ENCODE results near the gene DGKI.

DNA sequence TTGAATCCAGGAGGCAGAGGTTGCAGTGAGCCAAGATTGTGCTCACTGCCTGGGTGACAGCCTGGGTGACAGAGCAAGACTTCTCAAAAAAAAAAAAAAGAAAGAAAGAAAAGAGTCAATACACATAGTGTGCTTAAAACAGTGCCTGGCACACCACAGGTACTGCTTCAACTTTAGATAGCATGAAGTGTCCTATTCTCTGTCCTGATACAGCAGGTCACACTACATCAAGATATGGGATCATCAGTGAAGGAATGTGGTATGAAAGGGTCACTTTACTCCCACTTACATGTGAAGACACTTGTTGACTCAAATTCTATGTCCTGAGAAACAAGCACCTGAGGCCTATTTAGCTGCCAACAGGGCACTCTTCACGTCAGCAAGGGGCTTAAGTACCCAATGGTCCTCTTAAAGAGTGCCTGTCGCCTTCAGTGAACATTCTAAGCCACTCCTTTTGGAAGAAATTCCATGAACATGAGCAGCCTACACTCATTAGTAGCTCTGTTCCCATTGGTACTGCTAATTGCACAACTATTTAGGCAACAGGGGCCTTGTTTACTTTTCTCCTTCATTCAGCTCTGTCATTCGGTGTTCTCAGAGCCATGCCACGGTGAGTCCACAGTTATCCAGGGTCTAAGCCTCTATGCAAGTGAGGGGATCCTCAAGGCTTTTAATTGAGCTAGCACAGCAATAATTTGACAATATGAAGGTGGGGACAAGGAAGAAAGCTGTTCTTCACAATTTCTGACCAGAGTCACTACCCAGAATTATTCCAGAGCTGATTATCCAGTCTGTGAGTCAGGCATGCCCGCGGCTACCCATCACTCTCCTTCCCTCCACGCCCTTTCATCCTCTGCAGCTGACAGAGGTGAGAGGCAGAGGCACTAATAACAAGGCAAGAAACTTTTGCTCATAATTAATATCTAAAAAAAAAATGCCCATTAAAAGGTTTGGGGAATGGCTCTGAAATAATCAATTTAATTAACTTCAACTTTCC, 446.6 kb downstream of the DGKI start:
- no peak for TF ChIP-seq EZH2phosphoT487 (IDR thresholded peaks at IDR 0.05; ENCODE audit: borderline replicate concordance)
- no peak for TF ChIP-seq POLR2A (IDR thresholded peaks at IDR 0.05; ENCODE audit: borderline replicate concordance, extremely low read depth, insufficient read depth, insufficient read length)
- TF ChIP-seq, protein P1, sequence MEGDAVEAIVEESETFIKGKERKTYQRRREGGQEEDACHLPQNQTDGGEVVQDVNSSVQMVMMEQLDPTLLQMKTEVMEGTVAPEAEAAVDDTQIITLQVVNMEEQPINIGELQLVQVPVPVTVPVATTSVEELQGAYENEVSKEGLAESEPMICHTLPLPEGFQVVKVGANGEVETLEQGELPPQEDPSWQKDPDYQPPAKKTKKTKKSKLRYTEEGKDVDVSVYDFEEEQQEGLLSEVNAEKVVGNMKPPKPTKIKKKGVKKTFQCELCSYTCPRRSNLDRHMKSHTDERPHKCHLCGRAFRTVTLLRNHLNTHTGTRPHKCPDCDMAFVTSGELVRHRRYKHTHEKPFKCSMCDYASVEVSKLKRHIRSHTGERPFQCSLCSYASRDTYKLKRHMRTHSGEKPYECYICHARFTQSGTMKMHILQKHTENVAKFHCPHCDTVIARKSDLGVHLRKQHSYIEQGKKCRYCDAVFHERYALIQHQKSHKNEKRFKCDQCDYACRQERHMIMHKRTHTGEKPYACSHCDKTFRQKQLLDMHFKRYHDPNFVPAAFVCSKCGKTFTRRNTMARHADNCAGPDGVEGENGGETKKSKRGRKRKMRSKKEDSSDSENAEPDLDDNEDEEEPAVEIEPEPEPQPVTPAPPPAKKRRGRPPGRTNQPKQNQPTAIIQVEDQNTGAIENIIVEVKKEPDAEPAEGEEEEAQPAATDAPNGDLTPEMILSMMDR (IDR thresholded peaks at IDR 0.05 in 2 of 3, conservative IDR thresholded peaks at IDR 0.05 in 1 of 3; ENCODE audit: borderline replicate concordance in 1 of 3, insufficient read depth in 1 of 3, low read depth in 2 of 3, low read length in 2 of 3): no peak
- TF ChIP-seq TCF7L2 (IDR thresholded peaks at IDR 0.05; ENCODE audit: borderline replicate concordance, extremely low read depth, insufficient read depth, insufficient read length): no peak
- no peak for TF ChIP-seq JUND (IDR thresholded peaks at IDR 0.05)
- TF ChIP-seq ELF1 (IDR thresholded peaks at IDR 0.05; ENCODE audit: borderline replicate concordance, low read depth): no peak
- TF ChIP-seq, protein P2, sequence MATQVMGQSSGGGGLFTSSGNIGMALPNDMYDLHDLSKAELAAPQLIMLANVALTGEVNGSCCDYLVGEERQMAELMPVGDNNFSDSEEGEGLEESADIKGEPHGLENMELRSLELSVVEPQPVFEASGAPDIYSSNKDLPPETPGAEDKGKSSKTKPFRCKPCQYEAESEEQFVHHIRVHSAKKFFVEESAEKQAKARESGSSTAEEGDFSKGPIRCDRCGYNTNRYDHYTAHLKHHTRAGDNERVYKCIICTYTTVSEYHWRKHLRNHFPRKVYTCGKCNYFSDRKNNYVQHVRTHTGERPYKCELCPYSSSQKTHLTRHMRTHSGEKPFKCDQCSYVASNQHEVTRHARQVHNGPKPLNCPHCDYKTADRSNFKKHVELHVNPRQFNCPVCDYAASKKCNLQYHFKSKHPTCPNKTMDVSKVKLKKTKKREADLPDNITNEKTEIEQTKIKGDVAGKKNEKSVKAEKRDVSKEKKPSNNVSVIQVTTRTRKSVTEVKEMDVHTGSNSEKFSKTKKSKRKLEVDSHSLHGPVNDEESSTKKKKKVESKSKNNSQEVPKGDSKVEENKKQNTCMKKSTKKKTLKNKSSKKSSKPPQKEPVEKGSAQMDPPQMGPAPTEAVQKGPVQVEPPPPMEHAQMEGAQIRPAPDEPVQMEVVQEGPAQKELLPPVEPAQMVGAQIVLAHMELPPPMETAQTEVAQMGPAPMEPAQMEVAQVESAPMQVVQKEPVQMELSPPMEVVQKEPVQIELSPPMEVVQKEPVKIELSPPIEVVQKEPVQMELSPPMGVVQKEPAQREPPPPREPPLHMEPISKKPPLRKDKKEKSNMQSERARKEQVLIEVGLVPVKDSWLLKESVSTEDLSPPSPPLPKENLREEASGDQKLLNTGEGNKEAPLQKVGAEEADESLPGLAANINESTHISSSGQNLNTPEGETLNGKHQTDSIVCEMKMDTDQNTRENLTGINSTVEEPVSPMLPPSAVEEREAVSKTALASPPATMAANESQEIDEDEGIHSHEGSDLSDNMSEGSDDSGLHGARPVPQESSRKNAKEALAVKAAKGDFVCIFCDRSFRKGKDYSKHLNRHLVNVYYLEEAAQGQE (IDR thresholded peaks at IDR 0.05; ENCODE audit: low read depth): no peak
- TF ChIP-seq EZH2 (IDR thresholded peaks at IDR 0.05): no peak
- TF ChIP-seq, protein P3, sequence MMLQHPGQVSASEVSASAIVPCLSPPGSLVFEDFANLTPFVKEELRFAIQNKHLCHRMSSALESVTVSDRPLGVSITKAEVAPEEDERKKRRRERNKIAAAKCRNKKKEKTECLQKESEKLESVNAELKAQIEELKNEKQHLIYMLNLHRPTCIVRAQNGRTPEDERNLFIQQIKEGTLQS (IDR thresholded peaks at IDR 0.05): no peak
- TF ChIP-seq SP1 (IDR thresholded peaks at IDR 0.05; ENCODE audit: low read depth): no peak
- TF ChIP-seq YY1 (IDR thresholded peaks at IDR 0.05; ENCODE audit: extremely low read depth, insufficient replicate concordance, low read depth, low read length): no peak
- TF ChIP-seq SRF (IDR thresholded peaks at IDR 0.05; ENCODE audit: low read depth): no peak
- TF ChIP-seq POLR2AphosphoS5 (IDR thresholded peaks at IDR 0.05; ENCODE audit: low read depth, low read length): no peak
- TF ChIP-seq RAD21 (IDR thresholded peaks at IDR 0.05; ENCODE audit: low read depth): no peak

Measured in HCT116 (cell line).